WTC11 (cell line): ENCODE measurements around the gene OTOG. TPM values are rescaled to one million over a fixed set of nuclear protein-coding genes. Genes with fewer than 3 reads are reported as not detected.

Experiments
- ATAC-seq: fragments of 200-7000 bp; cut with Tn5 transposase; 2 replicates; pipeline ENCODE4 v1.10.0; 2021; ENCODE audit warnings: mild to moderate bottlenecking, moderate library complexity
- CTCF ChIA-PET: fragments of 300-600 bp; sonication (Branson Sonifier 250); formaldehyde crosslinking; loops from one replicate; lab custom pipeline; 2021; ENCODE audit warnings: antibody characterized with exemption; lab: Charles Lee
- POLR2A ChIA-PET: fragments of 350-600 bp; sonication (Branson Sonifier 250); formaldehyde crosslinking; loops from one replicate; lab custom pipeline; 2021; ENCODE audit warnings: antibody characterized with exemption; lab: Charles Lee
- DNase-seq: peaks from one replicate; pipeline ENCODE4 v3.0.0; 2021; ENCODE audit warnings: low spot score
- H3K27ac Mint-ChIP-seq: 2 replicates; pipeline ENCODE4 v1.8.0; 2021; ENCODE audit warnings: mixed read lengths
- H3K27me3 Mint-ChIP-seq: 2 replicates; pipeline ENCODE4 v1.8.0; 2021; ENCODE audit warnings: low read depth, mild to moderate bottlenecking, moderate library complexity, mixed read lengths
- H3K36me3 Mint-ChIP-seq: 2 replicates; pipeline ENCODE4 v1.8.0; 2021; ENCODE audit warnings: mixed read lengths
- H3K4me1 Mint-ChIP-seq: 2 replicates; pipeline ENCODE4 v1.8.0; 2022; ENCODE audit warnings: mixed read lengths
- H3K4me3 Mint-ChIP-seq: 2 replicates; pipeline ENCODE4 v1.8.0; 2021; ENCODE audit warnings: mild to moderate bottlenecking, moderate library complexity, mixed read lengths
- H3K9me3 Mint-ChIP-seq: 2 replicates; pipeline ENCODE4 v1.8.0; 2021; ENCODE audit warnings: mixed read lengths
- AFF4 ChIP-seq: sonication (generic); formaldehyde crosslinking; IDR thresholded peaks from 2 replicates; pipeline ENCODE4 v1.8.1; 2023; ENCODE audit warnings: mild to moderate bottlenecking, missing genetic modification reagents, borderline replicate concordance
- AR ChIP-seq: fragments of 250-450 bp; sonication (Bioruptor Pico); IDR thresholded peaks from 2 replicates; pipeline ENCODE4 v1.9.0; 2021; ENCODE audit warnings: mild to moderate bottlenecking
- ESRRA ChIP-seq: sonication (generic); formaldehyde crosslinking; IDR thresholded peaks from 2 replicates; pipeline ENCODE4 v1.8.1; 2022; ENCODE audit warnings: mild to moderate bottlenecking, missing genetic modification reagents, borderline replicate concordance
- MAX ChIP-seq: sonication (generic); formaldehyde crosslinking; IDR thresholded peaks from 2 replicates; pipeline ENCODE4 v1.8.0; 2022; ENCODE audit warnings: mild to moderate bottlenecking, missing genetic modification reagents
- MXD4 ChIP-seq: fragments of 250-450 bp; sonication (Bioruptor Pico); IDR thresholded peaks from 2 replicates; pipeline ENCODE4 v1.8.0; 2021; ENCODE audit warnings: mild to moderate bottlenecking, moderate library complexity, borderline replicate concordance
- NR1H2 ChIP-seq: sonication (generic); formaldehyde crosslinking; IDR thresholded peaks from 2 replicates; pipeline ENCODE4 v1.9.0; 2021; ENCODE audit warnings: mild to moderate bottlenecking, moderate library complexity, missing genetic modification reagents
- OVOL2 ChIP-seq: fragments of 250-450 bp; sonication (Bioruptor Pico); IDR thresholded peaks from 2 replicates; pipeline ENCODE4 v1.9.0; 2021; ENCODE audit warnings: mild to moderate bottlenecking, borderline replicate concordance
- SP1 ChIP-seq: sonication (generic); formaldehyde crosslinking; conservative IDR thresholded peaks from 2 replicates; pipeline ENCODE4 v1.8.1; 2022; ENCODE audit warnings: missing genetic modification reagents
- USF2 ChIP-seq: sonication (generic); formaldehyde crosslinking; IDR thresholded peaks from 2 replicates; pipeline ENCODE4 v1.8.1; 2023; ENCODE audit warnings: mild to moderate bottlenecking, missing genetic modification reagents, moderate library complexity
- ZBTB21 ChIP-seq: sonication (generic); formaldehyde crosslinking; IDR thresholded peaks from 2 replicates; pipeline ENCODE4 v1.8.1; 2023; ENCODE audit warnings: mild to moderate bottlenecking, missing genetic modification reagents, borderline replicate concordance
- ZBTB43 ChIP-seq: sonication (generic); formaldehyde crosslinking; IDR thresholded peaks from 2 replicates; pipeline ENCODE4 v1.8.1; 2023; ENCODE audit warnings: mild to moderate bottlenecking, missing genetic modification reagents
- ZMAT4 ChIP-seq: fragments of 250-450 bp; sonication (Bioruptor Pico); IDR thresholded peaks from 2 replicates; pipeline ENCODE4 v1.9.0; 2021; ENCODE audit warnings: mild to moderate bottlenecking
- ZNF121 ChIP-seq: sonication (generic); formaldehyde crosslinking; IDR thresholded peaks from 2 replicates; pipeline ENCODE4 v1.8.0; 2023; ENCODE audit warnings: missing genetic modification reagents
- ZNF263 ChIP-seq: sonication (generic); formaldehyde crosslinking; IDR thresholded peaks from 2 replicates; pipeline ENCODE4 v1.8.1; 2022; ENCODE audit warnings: low read depth, mild to moderate bottlenecking, moderate library complexity, missing genetic modification reagents
- ZNF671 ChIP-seq: fragments of 250-450 bp; sonication (Bioruptor Pico); IDR thresholded peaks from 2 replicates; pipeline ENCODE4 v1.8.0; 2021; ENCODE audit warnings: mild to moderate bottlenecking
- total RNA-seq: library from RNA; stranded (reverse); gene quantifications from 3 replicates; pipeline ENCODE4 v1.2.3, GENCODE V29; 2021

OTOG gene
- total RNA-seq, 1 experiment from 2014 or later = 1.4 TPM

GRCh38 chr11:17603056-17603825 is 56.2 kb downstream of the OTOG start (continued):
- no peak for TF ChIP-seq AFF4 (CRISPR knock-in tag)
- no peak for TF ChIP-seq ZNF121 (CRISPR knock-in tag)
- TF ChIP-seq ZBTB43 = no peak

GRCh38 chr11:17604201-17604914 is 57.3 kb downstream of the OTOG start:
- Mint-ChIP-seq H3K9me3 (no peaks in the 10 kb centered on the region), H3K4me3 (no peak overlapping the region), H3K27ac (no peak overlapping the region), H3K36me3 (no peaks in the 10 kb centered on the region), H3K4me1 (peaks cover 6% of the 10 kb centered on the region), H3K27me3 (peaks cover 3% of the 10 kb centered on the region)
- ATAC-seq = no peak
- DNase-seq = no peak
- CTCF ChIA-PET = interaction anchor here (0.8 to 1.4 kb wide), 2 partner anchors 127 to 131 kb away, joined by 3 to 7 read pairs; no protein-coding TSS in a partner anchor
- no peak for TF ChIP-seq USF2 (CRISPR knock-in tag)
- no peak for TF ChIP-seq AFF4 (CRISPR knock-in tag)
- POLR2A ChIA-PET = no interaction called here

GRCh38 chr11:17604915-17605233 is 57.8 kb downstream of the OTOG start:
- H3K27me3 Mint-ChIP-seq = peaks cover 2% of the 10 kb centered on the region; the same call in 1 of the 2 replicates
- H3K9me3 Mint-ChIP-seq = no peaks in the 10 kb centered on the region
- POLR2A ChIA-PET = no interaction called here
- no peak overlapping the region for H3K27ac Mint-ChIP-seq
- CTCF ChIA-PET = interaction anchor here (0.8 to 1.4 kb wide), 2 partner anchors 126 to 131 kb away, joined by 3 to 7 read pairs; no protein-coding TSS in a partner anchor
- H3K36me3 Mint-ChIP-seq = no peaks in the 10 kb centered on the region
- DNase-seq (no peak), ATAC-seq (no peak)
- no peak overlapping the region for H3K4me3 Mint-ChIP-seq
- H3K4me1 Mint-ChIP-seq = peaks cover 6% of the 10 kb centered on the region
- TF ChIP-seq ZMAT4 (CRISPR knock-in tag) (no peak), NR1H2 (CRISPR knock-in tag) (no peak), AR (no peak), ZNF263 (no peak), ZNF671 (CRISPR knock-in tag) (no peak), MAX (no peak), ZNF121 (CRISPR knock-in tag) (no peak), MXD4 (CRISPR knock-in tag) (no peak), ESRRA (no peak), ZBTB21 (no peak), OVOL2 (CRISPR knock-in tag) (no peak), SP1 (no peak)
